GM18498 (cell line): Measurements from ENCODE around the gene VIL1.

Experiments
- ATAC-seq: cut with Tn5 transposase; IDR thresholded peaks from one replicate; pipeline ENCODE4 v1.9.1; 2021; ENCODE audit warnings: mild to moderate bottlenecking, moderate library complexity; ENCODE audit not compliant: unreplicated experiment

The VIL1 gene

DNA sequence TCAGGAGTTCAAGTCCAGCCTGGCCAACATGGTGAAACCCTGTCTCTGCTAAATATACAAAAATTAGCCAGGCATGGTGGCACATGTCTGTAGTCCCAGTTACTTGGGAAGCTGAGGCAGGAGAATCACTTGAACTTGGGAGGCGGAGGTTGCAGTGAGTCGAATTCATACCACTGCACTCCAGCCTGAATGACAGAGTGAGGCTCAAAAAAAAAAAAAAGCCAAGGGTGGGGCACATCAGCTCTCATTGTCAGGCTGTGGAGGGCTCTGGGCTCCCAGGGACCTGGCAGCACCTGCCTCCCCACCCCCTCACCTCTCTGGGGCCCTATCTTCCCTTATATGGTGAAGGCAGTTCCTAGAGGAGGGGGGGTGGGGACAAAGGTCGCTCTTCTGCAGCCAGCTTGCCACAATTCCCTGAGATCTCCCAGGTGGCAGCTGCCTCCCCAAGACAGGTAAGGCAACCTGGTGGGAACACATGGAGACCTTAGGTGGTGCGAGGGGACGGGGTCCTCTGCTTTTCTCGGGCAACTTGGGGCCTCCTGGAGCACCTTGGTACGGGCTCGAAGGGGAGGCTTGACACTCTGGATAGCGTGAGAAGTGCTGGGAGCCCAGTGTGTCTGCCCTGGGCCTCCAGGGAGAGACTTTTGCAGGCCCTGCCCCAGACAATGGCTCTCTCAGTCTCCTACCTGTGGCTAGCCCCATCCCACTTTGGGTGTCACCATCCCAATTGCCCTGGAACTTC lies at the start of gene VIL1:
Gene VIL1 (plus strand): TSS at position 407 of the 742 bp plus-strand sequence. CDS start 4,656 bp downstream, outside the sequence.
- no peak for ATAC-seq

DNA sequence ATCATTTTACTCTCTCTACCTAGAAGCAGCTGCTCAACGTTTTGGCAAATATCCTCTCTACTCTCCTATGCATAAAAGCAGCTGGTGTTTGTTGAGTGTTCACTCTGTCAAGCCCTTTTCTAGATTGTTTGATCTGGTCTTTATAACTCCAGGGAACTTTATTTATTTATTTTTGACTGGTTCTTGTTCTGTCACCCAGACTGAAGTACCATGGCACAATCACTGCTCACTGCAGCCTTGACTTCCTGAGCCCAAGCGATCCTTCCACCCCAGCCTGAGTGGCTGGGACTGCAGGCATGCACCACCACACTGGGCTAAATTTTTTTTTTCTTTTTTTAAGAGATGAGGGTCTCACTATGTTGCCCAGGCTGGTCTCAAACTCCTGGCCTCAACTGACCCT lies 49.6 kb upstream of the VIL1 start:
- ATAC-seq = no peak

GRCh38 chr2:218370410-218371063 lies 48.4 kb upstream of the VIL1 start:
- ATAC-seq = no peak

- no peak for ATAC-seq
Observed at GRCh38 chr2:218371983-218372350, 47.0 kb upstream of the VIL1 start.

GRCh38 chr2:218374795-218375194 lies 44.1 kb upstream of the VIL1 start:
- ATAC-seq = no peak

DNA sequence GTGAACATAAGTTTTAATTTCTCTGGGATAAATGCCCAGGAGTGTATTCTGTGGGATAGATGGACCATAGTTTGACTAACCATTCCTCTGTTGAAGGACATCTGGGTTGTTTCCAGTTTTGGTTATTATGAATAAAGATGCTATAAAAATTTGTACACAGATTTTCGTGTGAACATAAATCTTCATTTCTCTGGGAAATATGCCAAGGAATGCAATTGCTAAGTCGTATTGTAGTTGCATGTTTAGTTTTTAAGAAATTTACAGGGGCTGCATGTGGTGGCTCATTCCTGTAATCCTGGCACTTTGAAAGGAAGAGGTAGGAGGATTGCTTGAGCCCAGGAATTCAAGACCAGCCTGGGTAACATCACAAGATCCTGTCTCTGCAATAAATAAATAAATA lies 43.7 kb upstream of the VIL1 start:
- no peak for ATAC-seq

DNA sequence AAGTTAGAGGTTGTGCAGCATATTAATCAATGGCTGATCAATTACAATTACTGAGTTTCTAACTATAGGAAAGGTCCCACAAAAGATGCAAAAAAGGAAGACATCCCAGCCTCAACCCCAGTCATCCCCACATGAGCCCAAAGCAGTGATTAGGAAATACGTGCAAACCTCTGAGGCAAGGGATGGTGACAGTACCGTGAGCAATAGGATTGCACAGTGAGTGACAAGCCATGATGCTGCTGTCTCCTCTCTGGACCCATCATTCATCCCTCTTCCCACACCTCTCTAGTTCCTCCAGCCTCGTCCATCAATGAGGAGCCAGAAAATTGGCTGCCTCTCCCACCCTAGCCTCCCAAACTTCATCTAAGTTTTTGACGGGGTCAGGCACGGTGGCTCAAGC lies 40.9 kb upstream of the VIL1 start:
- no peak for ATAC-seq

- no peak for ATAC-seq
Observed at GRCh38 chr2:218381916-218382366, 37.0 kb upstream of the VIL1 start, which contains the start of gene SLC11A1. SLC11A1 (plus strand) TSS chr2:218382273; CDS start chr2:218382369, 96 bp downstream.

GRCh38 chr2:218382785-218383184 lies 36.1 kb upstream of the VIL1 start:
- ATAC-seq = no peak

GRCh38 chr2:218383892-218384519 lies 34.9 kb upstream of the VIL1 start:
- no peak for ATAC-seq

DNA sequence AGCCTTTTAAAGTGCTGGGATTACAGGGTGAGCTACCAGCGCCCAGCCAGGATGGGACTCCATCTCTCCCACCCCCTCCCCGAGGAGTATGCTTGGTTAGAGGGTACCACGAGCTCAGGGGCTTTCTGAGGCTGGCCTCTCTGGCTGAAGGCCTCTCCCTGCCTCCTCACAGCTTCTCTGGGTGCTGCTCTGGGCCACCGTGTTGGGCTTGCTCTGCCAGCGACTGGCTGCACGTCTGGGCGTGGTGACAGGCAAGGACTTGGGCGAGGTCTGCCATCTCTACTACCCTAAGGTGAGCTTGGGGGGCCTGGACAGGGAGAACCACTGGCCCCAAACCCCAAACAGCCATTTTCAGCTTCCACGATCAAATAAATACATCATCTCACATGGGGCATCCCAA lies 33.9 kb upstream of the VIL1 start:
- ATAC-seq = no peak

GRCh38 chr2:218386505-218387368 lies 32.2 kb upstream of the VIL1 start:
- no peak for ATAC-seq

DNA sequence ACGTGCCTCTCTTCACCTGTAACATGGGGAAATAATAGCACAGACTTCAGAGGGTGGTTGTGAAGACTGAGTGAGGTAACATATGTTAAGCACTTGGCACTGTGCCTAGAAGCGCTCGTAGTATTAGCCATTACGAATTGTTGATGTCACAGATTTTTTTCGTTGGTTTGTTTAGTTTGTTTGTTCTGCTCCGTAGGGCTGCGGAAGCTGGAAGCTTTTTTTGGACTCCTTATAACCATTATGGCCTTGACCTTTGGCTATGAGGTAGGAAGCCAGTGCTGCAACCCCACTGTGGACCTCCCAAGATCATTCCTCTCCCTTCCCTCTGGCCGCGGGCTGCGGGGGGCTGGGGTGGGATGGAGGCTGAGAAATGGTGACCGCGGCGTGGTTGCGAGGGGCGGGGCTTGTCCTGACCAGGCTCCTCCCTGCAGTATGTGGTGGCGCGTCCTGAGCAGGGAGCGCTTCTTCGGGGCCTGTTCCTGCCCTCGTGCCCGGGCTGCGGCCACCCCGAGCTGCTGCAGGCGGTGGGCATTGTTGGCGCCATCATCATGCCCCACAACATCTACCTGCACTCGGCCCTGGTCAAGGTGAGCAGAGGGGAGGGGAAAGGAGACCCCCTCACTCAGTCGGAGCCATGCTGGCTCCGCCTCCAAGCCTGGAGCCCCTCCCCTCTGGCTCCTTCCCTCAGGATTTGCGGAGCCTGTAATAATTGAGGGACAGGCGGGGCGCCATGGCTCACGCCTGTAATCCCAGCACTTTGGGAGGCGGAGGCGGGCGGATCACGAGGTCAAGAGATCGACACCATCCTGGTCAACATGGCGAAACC lies 31.3 kb upstream of the VIL1 start:
- ATAC-seq = no peak

GRCh38 chr2:218389333-218390150 lies 29.4 kb upstream of the VIL1 start:
- no peak for ATAC-seq

DNA sequence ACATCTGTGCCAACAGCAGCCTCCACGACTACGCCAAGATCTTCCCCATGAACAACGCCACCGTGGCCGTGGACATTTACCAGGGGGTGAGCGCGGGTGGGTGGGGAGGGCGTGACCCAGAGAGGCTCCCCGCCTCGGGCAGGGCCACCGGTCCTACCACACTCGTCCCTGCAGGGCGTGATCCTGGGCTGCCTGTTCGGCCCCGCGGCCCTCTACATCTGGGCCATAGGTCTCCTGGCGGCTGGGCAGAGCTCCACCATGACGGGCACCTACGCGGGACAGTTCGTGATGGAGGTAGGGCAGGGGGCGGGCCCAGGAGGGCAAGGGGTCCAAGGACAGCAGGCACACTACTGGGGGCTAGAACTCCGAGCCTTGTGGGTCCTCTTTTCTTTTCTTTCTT lies 27.7 kb upstream of the VIL1 start:
- ATAC-seq = no peak

- no peak for ATAC-seq
Observed at GRCh38 chr2:218392459-218392858, 26.5 kb upstream of the VIL1 start.

DNA sequence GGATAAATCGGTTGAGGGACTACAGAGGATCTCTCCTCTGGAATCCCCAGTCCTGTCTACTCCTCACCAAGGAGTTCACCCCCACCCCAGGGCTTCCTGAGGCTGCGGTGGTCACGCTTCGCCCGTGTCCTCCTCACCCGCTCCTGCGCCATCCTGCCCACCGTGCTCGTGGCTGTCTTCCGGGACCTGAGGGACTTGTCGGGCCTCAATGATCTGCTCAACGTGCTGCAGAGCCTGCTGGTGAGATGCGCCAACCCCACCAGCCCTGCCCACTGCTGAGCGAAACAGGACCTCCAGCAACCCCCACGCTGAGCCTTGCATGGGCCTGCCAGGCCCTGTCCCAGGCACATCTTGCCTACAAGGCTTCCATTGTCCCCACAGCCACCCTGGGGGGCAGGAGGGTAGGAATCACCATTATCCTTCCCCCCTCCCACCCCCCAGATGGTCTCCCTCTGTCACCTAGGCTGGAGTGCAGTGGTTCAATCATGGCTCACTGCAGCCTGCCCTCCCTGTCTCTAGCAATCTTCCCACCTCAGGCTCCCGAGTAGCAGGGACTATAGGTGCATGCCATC lies 25.9 kb upstream of the VIL1 start:
- ATAC-seq = no peak

- ATAC-seq = no peak
Observed at GRCh38 chr2:218393750-218394290, 25.1 kb upstream of the VIL1 start.
